ENCODE data around the gene ADGRA1.

ADGRA1 gene

DNA sequence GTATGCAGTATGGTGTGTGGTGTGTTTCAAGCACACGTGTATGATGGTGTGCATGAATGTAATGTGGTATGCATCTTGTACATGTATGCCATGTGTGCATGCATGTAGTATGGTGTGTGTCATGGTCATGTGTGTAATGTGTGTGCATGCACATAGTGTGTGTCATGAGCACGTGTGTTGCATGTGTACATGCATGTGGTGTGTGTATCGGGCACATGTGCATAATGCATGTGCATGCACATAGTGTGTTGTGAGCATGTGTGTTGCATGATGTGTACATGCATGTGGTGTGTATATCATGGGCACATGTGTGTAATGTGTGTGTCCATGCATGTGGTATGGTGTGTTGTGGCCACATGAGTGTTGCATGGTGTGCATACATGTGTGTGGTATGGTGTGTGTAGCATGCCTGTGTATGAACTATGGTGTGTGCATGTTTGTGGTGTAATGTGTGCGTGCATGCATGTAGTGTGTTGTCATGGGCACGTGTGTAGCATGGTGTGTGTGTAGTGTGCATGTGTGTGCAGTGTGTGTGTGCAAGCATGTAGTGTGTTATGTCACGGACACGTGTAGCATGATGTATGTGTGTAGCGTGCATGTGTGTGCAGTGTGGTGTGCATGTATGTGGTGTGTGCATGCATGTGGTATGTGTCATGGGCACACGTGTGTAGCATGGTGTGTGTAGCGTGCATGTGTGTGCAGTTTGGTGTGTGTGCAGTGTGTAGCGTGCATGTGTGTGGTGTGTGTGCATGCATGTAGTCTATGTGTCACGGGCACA lies 89.8 kb downstream of the ADGRA1 start:
- no peak for DNase-seq (ENCODE audit: low read depth, low spot score)

DNA sequence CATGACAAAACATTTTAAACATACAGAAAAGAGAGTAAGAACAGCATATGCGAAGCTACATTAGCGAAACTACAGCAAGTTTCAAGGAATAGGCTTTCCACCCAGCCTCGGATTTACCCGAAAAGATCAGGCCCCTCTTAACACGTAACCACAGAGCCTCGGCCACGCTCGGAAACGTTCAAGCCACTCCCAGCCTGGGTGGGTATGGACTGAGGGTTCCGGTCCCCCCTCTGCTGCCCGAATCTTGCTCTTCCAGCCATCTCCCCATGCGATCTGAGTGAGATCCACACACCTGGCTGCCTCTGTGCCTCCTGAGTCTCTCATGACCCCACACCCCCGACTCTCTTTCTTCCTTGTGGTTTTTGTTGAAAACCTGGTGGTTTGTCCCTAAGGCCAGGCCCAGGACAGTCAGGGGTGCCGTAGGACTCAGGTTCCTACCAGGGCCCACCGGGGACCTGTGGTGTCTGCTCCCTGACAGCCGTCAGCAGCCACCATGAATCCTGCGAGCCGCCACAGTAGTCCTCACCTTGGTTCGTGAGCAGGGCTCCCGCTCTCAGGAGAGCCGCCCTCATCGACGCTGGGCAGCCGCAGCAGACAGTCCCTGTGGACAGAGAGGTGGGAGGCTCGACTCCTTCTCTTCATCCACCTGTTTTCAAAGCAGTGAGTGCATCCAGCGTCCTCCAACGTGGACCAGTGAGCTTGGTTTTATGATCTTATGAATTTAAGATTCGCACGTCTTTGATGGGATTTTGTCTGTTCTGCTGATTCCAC lies 90.8 kb downstream of the ADGRA1 start:
- DNase-seq (ENCODE audit: low read depth, low spot score) = no peak

DNA sequence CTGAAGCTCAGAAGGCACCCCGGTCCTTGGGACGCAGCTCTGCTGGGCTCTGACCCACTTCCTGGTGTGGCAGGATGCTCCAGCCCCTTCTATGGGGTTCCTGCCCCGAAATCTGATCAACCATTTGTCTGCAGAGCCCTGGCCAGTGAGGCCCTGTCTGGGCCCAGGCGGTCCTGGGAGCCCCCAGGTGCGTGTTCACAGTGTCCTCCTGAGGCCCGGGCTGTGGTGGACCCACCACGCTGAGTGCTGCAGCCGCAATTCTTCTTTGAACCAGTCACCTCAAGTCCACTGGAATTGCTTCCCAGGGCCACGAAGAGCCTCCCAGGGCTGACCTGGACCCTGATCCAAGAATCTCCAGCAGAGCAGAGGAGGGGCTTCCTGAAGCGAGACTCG lies 91.4 kb downstream of the ADGRA1 start:
- no peak for DNase-seq (ENCODE audit: low read depth, low spot score)

DNA sequence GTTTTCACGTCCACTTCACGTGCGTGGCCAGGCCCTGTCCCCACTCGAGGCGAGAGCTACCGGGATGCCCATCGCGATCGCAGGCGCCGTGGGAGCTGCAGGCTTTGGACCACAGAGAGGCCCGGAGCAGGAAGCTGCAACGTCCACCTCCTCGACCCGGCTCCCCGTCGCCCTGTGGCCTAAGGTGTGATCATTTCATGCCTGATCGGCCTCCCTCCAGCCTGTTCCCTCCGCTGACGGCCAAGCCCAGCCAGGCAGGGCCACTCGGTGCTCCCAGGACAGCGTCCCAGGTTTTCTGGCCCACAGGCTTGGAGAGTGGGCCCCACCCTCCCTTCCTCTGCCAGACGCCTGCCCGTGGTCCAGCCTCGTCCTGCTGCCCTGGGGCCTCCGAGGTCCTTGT lies 91.9 kb downstream of the ADGRA1 start:
- no peak for DNase-seq (ENCODE audit: low read depth, low spot score)

DNA sequence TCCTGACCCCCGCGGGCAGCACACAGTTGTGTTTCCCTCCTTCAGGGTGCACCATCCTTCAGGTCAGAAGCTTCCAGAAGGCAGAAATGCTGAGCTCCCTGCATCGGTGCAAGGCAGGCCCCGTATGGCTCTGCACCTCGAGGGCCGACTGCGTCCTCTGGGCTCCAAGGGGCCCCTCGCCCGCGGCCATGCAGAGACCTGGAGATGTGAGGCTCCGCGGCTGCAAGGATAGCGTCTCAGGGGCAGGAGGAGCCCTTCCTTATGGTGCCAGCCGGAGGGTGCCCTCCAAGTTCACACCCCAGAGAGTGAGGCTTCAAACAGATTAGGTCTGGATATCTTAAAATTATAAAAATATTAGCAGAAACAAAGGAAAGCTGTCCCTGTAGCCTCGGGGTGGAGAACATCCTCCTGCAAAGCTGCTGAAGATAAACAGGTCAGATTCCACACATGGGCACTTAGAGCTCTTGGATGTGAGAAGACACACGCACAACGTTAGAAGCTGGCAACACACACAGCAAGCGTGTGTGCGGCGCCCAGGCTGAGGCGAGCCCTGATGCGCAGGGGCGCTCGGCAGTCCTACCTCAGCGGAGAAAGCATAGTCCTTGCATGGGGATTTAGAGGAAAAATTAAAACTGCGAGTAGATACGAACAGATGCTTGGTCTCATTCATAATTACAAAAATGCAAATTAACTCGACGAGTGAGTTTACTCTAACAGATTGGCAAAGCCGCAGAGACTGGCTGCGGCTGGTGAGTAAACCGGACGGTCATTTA lies 92.7 kb downstream of the ADGRA1 start:
- DNase-seq (ENCODE audit: low read depth, low spot score) = no peak

DNA sequence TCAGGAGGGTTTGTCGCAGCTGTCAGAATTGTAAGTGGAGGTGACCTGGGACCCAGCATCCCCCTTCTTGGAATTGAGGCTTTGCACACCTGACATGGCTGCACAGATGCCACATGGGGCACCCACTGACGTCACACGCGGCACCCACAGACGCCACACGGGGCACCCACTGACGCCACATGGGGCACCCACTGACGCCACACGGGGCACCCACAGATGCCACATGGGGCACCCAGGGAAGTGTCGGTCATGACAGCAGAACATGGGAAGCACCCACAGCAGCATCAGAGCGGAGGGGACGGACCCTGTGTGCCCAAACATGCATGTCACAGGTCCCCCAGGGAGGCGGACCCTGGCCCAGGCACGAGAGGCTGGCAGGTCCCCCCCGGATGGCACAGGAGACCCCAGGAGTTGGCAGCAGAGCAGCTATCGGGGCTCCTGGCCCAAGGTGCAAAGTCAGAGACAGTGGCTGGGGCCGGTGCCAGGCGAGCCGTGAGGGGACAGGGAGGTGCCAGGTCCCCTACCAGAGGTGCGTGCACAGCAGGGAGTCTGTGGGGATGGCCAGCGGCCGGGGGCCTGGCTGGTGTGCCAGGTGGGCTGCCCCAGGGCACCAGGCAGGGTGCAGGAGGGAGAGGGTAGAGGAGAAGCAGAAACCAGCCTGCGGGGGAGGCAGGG lies 93.4 kb downstream of the ADGRA1 start:
- DNase-seq (ENCODE audit: low read depth, low spot score) = no peak

Measured in brain pericyte (primary cell).